Left renal cortex interstitium (tissue), 4 donors: ENCODE measurements around the gene OR5B3. TPM values are rescaled to one million over a fixed set of nuclear protein-coding genes. Genes with fewer than 3 reads are reported as not detected.

Experiments
- polyA plus RNA-seq, 4 donors: library from polyadenylated mRNA; unstranded; fragments of 120-200 nt; gene quantifications; one replicate each; pipeline ENCODE4 v1.2.1, GENCODE V29; 2013; ENCODE audit not compliant: insufficient read length in 4 of 4

OR5B3 gene
- polyA plus RNA-seq, 4 donors = not detected

Other genes starting within 250 kb of the OR5B3 start
- not detected for gene OR9Q2, start 217.8 kb downstream of the OR5B3 start, polyA plus RNA-seq
- not detected for gene OR1S2, start 202.7 kb downstream of the OR5B3 start, polyA plus RNA-seq
- not detected for gene OR1S1, start 194.2 kb downstream of the OR5B3 start, polyA plus RNA-seq
- not detected for gene OR10Q1, start 178.0 kb downstream of the OR5B3 start, polyA plus RNA-seq
- gene OR10W1, start 138.6 kb downstream of the OR5B3 start, polyA plus RNA-seq = not detected
- not detected for gene OR5B17, start 47.8 kb downstream of the OR5B3 start, polyA plus RNA-seq
- under 1 TPM in 2 of 4 donors, not detected in 2; 0.13 to 0.20 TPM for gene OR5B2, start 21.2 kb upstream of the OR5B3 start, polyA plus RNA-seq
- gene OR5B12, start 35.4 kb upstream of the OR5B3 start, polyA plus RNA-seq = not detected
- not detected for gene OR5B21, start 101.2 kb upstream of the OR5B3 start, polyA plus RNA-seq
- gene LPXN, start 169.0 kb upstream of the OR5B3 start, polyA plus RNA-seq = 10 to 100 TPM in 1 of 4 donors, 1 to 10 TPM in 3; 6.5 to 10.1 (median 9.0) TPM
- 10 to 100 TPM; 56.2 to 63.4 (median 60.3) TPM for gene ZFP91, start 172.2 kb upstream of the OR5B3 start, polyA plus RNA-seq
- 1 to 10 TPM in 3 of 4 donors, under 1 TPM in 1; 0.49 to 1.9 (median 1.7) TPM for gene CNTF, start 215.8 kb upstream of the OR5B3 start, polyA plus RNA-seq